ENCODE results near the gene GATB.
A peak's percentile ranks its signal among the peaks of the same experiment; 100 is the strongest.

The GATB gene

DNA sequence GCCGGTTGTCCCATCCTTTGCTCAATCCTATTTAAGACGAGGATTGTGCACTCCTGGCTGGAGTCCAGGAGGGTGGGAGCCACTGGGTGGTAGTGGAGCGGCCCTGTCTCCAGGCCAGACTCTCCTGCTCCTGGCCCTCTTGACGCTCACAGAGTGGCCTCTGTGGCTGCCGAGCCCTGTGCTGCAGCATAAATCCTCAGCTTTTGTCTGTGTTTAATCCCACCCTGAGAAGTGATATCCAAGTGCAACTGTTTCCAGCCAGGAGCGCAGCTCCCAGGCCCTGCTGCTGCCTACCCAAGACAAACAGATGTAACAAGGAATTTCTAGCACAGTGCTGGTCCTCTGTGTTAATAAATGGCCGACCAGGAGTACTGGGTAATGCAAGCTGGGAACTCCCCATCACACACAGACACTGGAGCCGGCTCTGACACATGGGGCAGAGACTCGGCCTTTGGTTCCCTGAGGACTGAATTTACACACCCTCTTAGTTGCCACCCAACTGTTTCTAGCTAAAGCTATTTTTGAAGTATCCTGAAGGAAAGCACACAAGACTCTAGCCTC, 85.3 kb downstream of the GATB start:
- Mint-ChIP-seq H3K4me3 (peak overlapping the region in 1 of 3 experiments; percentile 22), H3K36me3 (ENCODE audit: low read depth) (peaks cover 6% of the 10 kb centered on the region), H3K27ac (peak overlapping the region; percentile 54 to 74 (median 72)), H3K4me1 (peaks cover 60% of the 10 kb centered on the region), H3K27me3 (ENCODE audit: low read depth) (peaks cover 4% of the 10 kb centered on the region), H3K9me3 (no peaks in the 10 kb centered on the region)
- no peak for TF ChIP-seq CTCF (IDR thresholded peaks at IDR 0.05; ENCODE audit: unreplicated experiment in 3 of 3)

DNA sequence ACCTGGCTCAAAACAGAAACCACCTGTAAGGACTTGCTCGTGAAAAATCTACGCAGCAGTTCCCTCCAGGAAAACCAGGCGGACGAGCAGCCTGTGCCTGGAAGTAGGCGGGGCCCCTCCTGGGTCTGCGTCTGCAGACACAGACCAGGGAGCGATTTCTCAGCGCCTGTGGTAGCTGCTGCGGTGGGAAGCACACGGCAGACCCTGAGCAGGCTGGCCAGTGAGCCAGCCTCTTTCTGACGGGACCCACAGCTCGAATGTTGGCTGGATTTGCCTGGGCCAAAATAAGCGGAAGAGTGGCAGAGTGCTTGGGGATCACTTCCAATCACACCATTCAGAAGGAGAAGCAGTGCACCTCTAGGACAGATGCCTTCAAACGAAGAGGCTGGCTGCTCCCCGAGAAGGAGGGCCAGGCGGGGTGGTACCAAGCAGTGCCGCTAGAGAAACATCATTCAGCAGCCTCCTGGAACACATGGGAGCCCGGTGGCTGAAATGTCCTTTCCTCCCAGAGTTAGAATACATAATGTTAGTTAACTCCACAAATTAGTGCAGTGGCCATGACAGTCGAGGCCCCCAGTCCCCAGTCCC, 85.9 kb downstream of the GATB start:
- TF ChIP-seq CTCF (IDR thresholded peaks at IDR 0.05; ENCODE audit: unreplicated experiment in 3 of 3), result no peak
- Mint-ChIP-seq H3K4me3 (peak overlapping the region; percentile 16 to 62 (median 49)), H3K27me3 (ENCODE audit: low read depth) (peaks cover 4% of the 10 kb centered on the region), H3K4me1 (peaks cover 56% of the 10 kb centered on the region), H3K9me3 (no peaks in the 10 kb centered on the region), H3K27ac (peak overlapping the region; percentile 69 to 74 (median 72)), H3K36me3 (ENCODE audit: low read depth) (peaks cover 6% of the 10 kb centered on the region)

DNA sequence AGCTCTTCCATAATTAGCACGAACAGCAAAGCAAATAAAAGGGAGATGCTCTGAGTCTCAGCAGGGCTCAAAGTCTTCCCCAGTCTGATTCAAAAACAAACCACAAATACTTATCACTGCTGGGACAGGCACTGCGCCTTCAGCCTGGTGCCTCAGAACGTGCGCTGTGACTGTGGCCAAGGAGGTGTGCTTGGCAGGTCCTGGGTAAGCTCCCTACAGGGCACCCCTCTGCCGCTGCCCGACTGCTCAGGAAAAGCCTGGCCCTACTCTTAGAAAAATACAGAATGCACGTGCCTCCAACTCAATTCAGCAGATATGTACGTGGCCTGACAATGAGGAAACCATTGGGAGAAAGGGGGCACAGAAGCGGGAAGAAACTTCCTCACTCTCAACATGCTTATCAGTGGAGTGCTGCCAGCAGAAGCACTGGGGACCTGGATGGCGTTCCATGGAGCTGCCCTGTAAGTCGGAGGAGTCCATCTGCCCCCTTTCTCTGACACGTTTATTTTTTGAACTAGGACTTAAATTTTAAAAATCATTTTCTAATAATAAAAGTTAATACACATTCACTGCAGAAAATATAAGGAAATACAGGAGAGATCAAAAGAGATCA, 86.8 kb downstream of the GATB start:
- no peaks in the 10 kb centered on the region for H3K9me3 Mint-ChIP-seq
- no peak overlapping the region for H3K27ac Mint-ChIP-seq
- TF ChIP-seq CTCF (IDR thresholded peaks at IDR 0.05; ENCODE audit: unreplicated experiment in 3 of 3), result no peak
- peaks cover 58% of the 10 kb centered on the region for H3K4me1 Mint-ChIP-seq
- no peak overlapping the region for H3K4me3 Mint-ChIP-seq
- peaks cover 4% of the 10 kb centered on the region for H3K27me3 Mint-ChIP-seq (ENCODE audit: low read depth)
- H3K36me3 Mint-ChIP-seq (ENCODE audit: low read depth), result peaks cover 6% of the 10 kb centered on the region

GRCh38 chr4:151672996-151673395, 87.8 kb downstream of the GATB start:
- Mint-ChIP-seq H3K27me3 (ENCODE audit: low read depth) (peaks cover 4% of the 10 kb centered on the region), H3K9me3 (no peaks in the 10 kb centered on the region), H3K36me3 (ENCODE audit: low read depth) (peaks cover 6% of the 10 kb centered on the region), H3K4me3 (no peak overlapping the region), H3K4me1 (peaks cover 52% of the 10 kb centered on the region), H3K27ac (no peak overlapping the region)
- TF ChIP-seq CTCF (IDR thresholded peaks at IDR 0.05; ENCODE audit: unreplicated experiment in 3 of 3), result no peak

DNA sequence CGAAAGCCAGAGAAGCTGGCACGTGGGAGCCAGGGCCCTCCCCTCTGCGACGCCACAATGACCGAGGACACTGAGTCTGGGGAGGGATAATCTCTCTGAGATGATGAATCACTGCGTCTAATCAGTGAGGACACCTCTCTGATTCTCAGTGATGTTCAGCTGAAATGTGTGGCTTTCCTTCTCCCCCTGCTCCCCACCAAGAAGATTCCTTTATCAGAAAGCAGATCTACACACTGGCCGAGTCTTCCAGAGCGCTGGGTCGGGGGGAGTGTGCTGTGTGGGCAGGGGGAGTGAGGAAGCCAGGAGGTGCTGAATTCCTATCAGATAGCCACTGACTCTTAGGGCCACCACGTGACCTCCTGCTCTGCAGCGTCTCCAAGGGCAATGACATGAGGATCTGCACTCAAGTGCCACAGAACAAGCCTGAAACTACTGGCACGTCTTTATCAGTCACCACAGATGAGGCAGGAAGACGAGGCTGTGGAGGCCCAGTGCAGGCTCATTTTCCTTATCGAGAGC, 89.2 kb downstream of the GATB start:
- Mint-ChIP-seq H3K27ac (no peak overlapping the region), H3K9me3 (no peaks in the 10 kb centered on the region)

More for the DNA sequence above, 89.2 kb downstream of the GATB start:
- Mint-ChIP-seq H3K27me3 (ENCODE audit: low read depth) (peaks cover 9% of the 10 kb centered on the region), H3K4me1 (peaks cover 52% of the 10 kb centered on the region), H3K4me3 (no peak overlapping the region), H3K36me3 (ENCODE audit: low read depth) (peaks cover 4% of the 10 kb centered on the region)
- no peak for TF ChIP-seq CTCF (IDR thresholded peaks at IDR 0.05; ENCODE audit: unreplicated experiment in 3 of 3)
